Measurements from ENCODE around the gene PNPLA6. TPM values are rescaled to one million over a fixed set of nuclear protein-coding genes. Genes with fewer than 3 reads are reported as not detected.

PNPLA6 gene
- total and polyA plus RNA-seq, 9 of the 15 experiments (the other 6 are each of a cell fraction or from before 2014, with no cell fraction given): 0.07 to 30.2 (median 8.3) TPM

DNA sequence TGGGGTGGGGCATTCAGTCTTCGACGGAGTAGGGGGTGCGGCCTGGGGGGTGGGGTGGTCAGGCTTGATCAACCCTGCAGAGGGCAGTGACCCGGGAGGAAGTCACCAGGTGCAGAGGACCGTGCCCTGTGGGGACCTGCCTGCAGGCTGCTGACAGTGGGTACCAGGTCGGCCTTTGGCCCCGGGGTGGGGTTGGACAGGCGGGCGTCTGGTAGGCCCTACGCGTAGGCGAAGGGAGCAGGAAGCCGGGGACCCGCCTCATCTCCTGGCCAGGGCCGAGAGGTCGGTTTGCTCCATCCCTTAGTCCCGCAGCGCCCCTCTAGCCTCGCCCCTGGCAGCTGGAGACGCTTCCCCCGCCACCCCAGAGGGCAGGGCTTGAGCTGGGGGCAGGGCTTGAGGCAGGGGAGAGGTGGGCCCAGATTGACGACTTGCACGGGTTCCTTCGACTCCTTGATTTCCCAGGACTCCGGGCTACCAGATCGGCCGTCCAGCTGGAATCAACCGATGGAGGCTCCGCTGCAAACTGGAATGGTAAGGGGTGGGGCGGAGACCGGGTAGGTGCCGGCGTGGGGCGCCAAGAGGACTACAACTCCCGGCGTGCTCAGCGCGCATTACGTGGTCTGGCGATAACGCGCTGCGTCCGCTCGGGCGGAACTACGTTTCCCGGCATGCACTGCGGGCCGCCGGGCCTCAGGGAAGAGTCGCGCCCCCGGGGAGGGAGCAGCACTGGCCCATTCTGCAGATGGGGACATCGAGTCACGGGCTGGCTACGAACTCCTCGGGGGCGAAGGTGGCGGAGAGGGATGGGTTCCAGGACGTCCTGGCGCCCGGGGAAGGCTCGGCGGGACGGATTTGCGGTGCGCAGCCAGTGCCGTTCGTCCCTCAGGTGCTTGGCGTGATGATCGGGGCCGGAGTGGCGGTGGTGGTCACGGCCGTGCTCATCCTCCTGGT is at the start of gene PNPLA6 (continued):
- TF ChIP-seq, protein P1, sequence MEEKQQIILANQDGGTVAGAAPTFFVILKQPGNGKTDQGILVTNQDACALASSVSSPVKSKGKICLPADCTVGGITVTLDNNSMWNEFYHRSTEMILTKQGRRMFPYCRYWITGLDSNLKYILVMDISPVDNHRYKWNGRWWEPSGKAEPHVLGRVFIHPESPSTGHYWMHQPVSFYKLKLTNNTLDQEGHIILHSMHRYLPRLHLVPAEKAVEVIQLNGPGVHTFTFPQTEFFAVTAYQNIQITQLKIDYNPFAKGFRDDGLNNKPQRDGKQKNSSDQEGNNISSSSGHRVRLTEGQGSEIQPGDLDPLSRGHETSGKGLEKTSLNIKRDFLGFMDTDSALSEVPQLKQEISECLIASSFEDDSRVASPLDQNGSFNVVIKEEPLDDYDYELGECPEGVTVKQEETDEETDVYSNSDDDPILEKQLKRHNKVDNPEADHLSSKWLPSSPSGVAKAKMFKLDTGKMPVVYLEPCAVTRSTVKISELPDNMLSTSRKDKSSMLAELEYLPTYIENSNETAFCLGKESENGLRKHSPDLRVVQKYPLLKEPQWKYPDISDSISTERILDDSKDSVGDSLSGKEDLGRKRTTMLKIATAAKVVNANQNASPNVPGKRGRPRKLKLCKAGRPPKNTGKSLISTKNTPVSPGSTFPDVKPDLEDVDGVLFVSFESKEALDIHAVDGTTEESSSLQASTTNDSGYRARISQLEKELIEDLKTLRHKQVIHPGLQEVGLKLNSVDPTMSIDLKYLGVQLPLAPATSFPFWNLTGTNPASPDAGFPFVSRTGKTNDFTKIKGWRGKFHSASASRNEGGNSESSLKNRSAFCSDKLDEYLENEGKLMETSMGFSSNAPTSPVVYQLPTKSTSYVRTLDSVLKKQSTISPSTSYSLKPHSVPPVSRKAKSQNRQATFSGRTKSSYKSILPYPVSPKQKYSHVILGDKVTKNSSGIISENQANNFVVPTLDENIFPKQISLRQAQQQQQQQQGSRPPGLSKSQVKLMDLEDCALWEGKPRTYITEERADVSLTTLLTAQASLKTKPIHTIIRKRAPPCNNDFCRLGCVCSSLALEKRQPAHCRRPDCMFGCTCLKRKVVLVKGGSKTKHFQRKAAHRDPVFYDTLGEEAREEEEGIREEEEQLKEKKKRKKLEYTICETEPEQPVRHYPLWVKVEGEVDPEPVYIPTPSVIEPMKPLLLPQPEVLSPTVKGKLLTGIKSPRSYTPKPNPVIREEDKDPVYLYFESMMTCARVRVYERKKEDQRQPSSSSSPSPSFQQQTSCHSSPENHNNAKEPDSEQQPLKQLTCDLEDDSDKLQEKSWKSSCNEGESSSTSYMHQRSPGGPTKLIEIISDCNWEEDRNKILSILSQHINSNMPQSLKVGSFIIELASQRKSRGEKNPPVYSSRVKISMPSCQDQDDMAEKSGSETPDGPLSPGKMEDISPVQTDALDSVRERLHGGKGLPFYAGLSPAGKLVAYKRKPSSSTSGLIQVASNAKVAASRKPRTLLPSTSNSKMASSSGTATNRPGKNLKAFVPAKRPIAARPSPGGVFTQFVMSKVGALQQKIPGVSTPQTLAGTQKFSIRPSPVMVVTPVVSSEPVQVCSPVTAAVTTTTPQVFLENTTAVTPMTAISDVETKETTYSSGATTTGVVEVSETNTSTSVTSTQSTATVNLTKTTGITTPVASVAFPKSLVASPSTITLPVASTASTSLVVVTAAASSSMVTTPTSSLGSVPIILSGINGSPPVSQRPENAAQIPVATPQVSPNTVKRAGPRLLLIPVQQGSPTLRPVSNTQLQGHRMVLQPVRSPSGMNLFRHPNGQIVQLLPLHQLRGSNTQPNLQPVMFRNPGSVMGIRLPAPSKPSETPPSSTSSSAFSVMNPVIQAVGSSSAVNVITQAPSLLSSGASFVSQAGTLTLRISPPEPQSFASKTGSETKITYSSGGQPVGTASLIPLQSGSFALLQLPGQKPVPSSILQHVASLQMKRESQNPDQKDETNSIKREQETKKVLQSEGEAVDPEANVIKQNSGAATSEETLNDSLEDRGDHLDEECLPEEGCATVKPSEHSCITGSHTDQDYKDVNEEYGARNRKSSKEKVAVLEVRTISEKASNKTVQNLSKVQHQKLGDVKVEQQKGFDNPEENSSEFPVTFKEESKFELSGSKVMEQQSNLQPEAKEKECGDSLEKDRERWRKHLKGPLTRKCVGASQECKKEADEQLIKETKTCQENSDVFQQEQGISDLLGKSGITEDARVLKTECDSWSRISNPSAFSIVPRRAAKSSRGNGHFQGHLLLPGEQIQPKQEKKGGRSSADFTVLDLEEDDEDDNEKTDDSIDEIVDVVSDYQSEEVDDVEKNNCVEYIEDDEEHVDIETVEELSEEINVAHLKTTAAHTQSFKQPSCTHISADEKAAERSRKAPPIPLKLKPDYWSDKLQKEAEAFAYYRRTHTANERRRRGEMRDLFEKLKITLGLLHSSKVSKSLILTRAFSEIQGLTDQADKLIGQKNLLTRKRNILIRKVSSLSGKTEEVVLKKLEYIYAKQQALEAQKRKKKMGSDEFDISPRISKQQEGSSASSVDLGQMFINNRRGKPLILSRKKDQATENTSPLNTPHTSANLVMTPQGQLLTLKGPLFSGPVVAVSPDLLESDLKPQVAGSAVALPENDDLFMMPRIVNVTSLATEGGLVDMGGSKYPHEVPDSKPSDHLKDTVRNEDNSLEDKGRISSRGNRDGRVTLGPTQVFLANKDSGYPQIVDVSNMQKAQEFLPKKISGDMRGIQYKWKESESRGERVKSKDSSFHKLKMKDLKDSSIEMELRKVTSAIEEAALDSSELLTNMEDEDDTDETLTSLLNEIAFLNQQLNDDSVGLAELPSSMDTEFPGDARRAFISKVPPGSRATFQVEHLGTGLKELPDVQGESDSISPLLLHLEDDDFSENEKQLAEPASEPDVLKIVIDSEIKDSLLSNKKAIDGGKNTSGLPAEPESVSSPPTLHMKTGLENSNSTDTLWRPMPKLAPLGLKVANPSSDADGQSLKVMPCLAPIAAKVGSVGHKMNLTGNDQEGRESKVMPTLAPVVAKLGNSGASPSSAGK (IDR thresholded peaks at IDR 0.05): no peak
- TF ChIP-seq, protein P2, sequence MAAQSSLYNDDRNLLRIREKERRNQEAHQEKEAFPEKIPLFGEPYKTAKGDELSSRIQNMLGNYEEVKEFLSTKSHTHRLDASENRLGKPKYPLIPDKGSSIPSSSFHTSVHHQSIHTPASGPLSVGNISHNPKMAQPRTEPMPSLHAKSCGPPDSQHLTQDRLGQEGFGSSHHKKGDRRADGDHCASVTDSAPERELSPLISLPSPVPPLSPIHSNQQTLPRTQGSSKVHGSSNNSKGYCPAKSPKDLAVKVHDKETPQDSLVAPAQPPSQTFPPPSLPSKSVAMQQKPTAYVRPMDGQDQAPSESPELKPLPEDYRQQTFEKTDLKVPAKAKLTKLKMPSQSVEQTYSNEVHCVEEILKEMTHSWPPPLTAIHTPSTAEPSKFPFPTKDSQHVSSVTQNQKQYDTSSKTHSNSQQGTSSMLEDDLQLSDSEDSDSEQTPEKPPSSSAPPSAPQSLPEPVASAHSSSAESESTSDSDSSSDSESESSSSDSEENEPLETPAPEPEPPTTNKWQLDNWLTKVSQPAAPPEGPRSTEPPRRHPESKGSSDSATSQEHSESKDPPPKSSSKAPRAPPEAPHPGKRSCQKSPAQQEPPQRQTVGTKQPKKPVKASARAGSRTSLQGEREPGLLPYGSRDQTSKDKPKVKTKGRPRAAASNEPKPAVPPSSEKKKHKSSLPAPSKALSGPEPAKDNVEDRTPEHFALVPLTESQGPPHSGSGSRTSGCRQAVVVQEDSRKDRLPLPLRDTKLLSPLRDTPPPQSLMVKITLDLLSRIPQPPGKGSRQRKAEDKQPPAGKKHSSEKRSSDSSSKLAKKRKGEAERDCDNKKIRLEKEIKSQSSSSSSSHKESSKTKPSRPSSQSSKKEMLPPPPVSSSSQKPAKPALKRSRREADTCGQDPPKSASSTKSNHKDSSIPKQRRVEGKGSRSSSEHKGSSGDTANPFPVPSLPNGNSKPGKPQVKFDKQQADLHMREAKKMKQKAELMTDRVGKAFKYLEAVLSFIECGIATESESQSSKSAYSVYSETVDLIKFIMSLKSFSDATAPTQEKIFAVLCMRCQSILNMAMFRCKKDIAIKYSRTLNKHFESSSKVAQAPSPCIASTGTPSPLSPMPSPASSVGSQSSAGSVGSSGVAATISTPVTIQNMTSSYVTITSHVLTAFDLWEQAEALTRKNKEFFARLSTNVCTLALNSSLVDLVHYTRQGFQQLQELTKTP (IDR thresholded peaks at IDR 0.05; ENCODE audit: low read depth in 1 of 2, partially characterized antibody in 2 of 2): peak in 1 of 2 experiments; percentile 96
- TF ChIP-seq PYGO2 (tag; IDR thresholded peaks at IDR 0.05): no peak
- peak; percentile 25; the same call in 1 of the 2 replicates for TF ChIP-seq ELF2 (CRISPR knock-in tag; IDR thresholded peaks at IDR 0.05)
- TF ChIP-seq, protein P3, sequence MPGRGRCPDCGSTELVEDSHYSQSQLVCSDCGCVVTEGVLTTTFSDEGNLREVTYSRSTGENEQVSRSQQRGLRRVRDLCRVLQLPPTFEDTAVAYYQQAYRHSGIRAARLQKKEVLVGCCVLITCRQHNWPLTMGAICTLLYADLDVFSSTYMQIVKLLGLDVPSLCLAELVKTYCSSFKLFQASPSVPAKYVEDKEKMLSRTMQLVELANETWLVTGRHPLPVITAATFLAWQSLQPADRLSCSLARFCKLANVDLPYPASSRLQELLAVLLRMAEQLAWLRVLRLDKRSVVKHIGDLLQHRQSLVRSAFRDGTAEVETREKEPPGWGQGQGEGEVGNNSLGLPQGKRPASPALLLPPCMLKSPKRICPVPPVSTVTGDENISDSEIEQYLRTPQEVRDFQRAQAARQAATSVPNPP (IDR thresholded peaks at IDR 0.05; ENCODE audit: borderline replicate concordance, insufficient read depth, insufficient read length): no peak
- TF ChIP-seq KLF13 (tag; IDR thresholded peaks at IDR 0.05; ENCODE audit: borderline replicate concordance, low read depth): peak; percentile 68; the same call in 1 of the 2 replicates
- TF ChIP-seq CREBBP (IDR thresholded peaks at IDR 0.05; ENCODE audit: low read depth, low read length): no peak
- TF ChIP-seq ZNF586 (CRISPR knock-in tag; conservative IDR thresholded peaks at IDR 0.05): no peak
- TF ChIP-seq ZNF717 (CRISPR knock-in tag; IDR thresholded peaks at IDR 0.05): no peak
